Ovary (tissue), 9 donors: Measurements from ENCODE around the gene RFX1. TPM values are rescaled to one million over a fixed set of nuclear protein-coding genes. Genes with fewer than 3 reads are reported as not detected.
"Not testable (repeated sequence)": the region's sequence is repeated elsewhere in the genome, so short reads cannot be mapped to it uniquely, and the experiment has no call there.

Source experiments
- DNase-seq, 5 donors: peaks; one replicate each; pipeline ENCODE4 v3.0.0-alpha.2; 2019 to 2020
- H3K27ac ChIP-seq, 2 donors: fragments of 200-600 bp; one replicate each; pipeline versions ENCODE4 v1.5.1 to v1.8.0; 2019 to 2022
- H3K27me3 ChIP-seq: fragments of 200-600 bp; one replicate; pipeline ENCODE4 v1.8.0; 2022
- H3K36me3 ChIP-seq: fragments of 200-600 bp; sonication (generic); one replicate; pipeline ENCODE4 v1.5.1; 2019
- H3K4me1 ChIP-seq: one replicate; pipeline ENCODE4 v1.8.1; 2013; ENCODE audit warnings: mild to moderate bottlenecking, moderate library complexity; ENCODE audit not compliant: insufficient read depth
- H3K4me3 ChIP-seq: fragments of 200-600 bp; sonication (generic); one replicate; pipeline ENCODE4 v1.5.1; 2017
- H3K9me3 ChIP-seq, 2 donors: fragments of 200-600 bp in 1 of 2; sonication (generic) in 1 of 2; one replicate each; pipeline versions ENCODE4 v1.5.1 to v1.8.1; 2013 to 2019; ENCODE audit warnings: mild to moderate bottlenecking in 1 of 2, moderate library complexity in 1 of 2
- CTCF ChIP-seq, 3 donors: fragments of 450-650 bp in 2 of 3; fragments of 200-600 bp in 1 of 3; IDR thresholded peaks; one replicate each; pipeline versions ENCODE4 v1.5.1 to v1.8.0; 2016 to 2022; ENCODE audit warnings: antibody characterized with exemption in 3 of 3, mild to moderate bottlenecking in 1 of 3
- EP300 ChIP-seq: sonication (generic); formaldehyde crosslinking; IDR thresholded peaks from one replicate; pipeline ENCODE4 v1.6.1; 2017; ENCODE audit warnings: antibody characterized with exemption
- POLR2A ChIP-seq: fragments of 450-650 bp; IDR thresholded peaks from one replicate; pipeline ENCODE4 v1.6.1; 2017; ENCODE audit warnings: antibody characterized with exemption, mild to moderate bottlenecking, moderate library complexity
- WGBS, 3 donors: extraction: QIAGEN DNeasy Blood & Tissue Kit in 1 of 3; methylation state at CpG; one replicate each; pipeline versions ENCODE4 v1.1.5 to v1.1.7; 2013 to 2017; 5-methylcytosine and 5-hydroxymethylcytosine counted together
- intact Hi-C, 4 donors: fragments of 100-400 bp; cut with DNase I; formaldehyde crosslinking; loops; one replicate each; pipeline versions ENCODE4 v1.11.0 to v1.15.1; 2022 to 2023
- polyA plus RNA-seq, 2 donors: library from polyadenylated mRNA; stranded (reverse); fragments of 200-250 nt in 1 of 2; fragments of 350-450 nt in 1 of 2; fragmentation: Illumina TruSeq in 1 of 2; extraction: RNeasy Lipid Tissue Mini Kit (QIAGEN cat#74804) in 1 of 2; gene quantifications; one replicate each; pipeline ENCODE4 v1.2.3, GENCODE V29; 2013 to 2014
- total RNA-seq, 7 donors: library from RNA; depleted of rRNA in 2 of 7; stranded (reverse); fragments of >200 nt in 2 of 7; fragmentation: NEBNext Ultra II Directional in 3 of 7; extraction: Animal tissue kit (Norgen Biotek cat#: 25700) in 3 of 7; gene quantifications; one replicate each; pipeline versions ENCODE4 v1.1.0 to v1.2.4, GENCODE V29; 2016 to 2023
- donor health status: DM: no; HTN: no; CAD: no; lungs with moderate emphysema.
- donor health status: DM: no; HTN: no; CAD: no.
- donor health status: Bipolar disorder and iron deficiency.
- donor health status: DM: yes; HTN: yes; CAD: no.
- donor health status: DM: no; HTN: no; CAD: no.
- donor health status: DM: yes; HTN: yes; CAD: no.

Gene RFX1
- total and polyA plus RNA-seq, 9 donors: 1.2 to 16.1 (median 13.1) TPM

- no peaks in the 10 kb centered on the region for H3K36me3 ChIP-seq
- no peaks in the 10 kb centered on the region for H3K4me1 ChIP-seq
- H3K27ac ChIP-seq: no peak overlapping the region
- no peaks in the 10 kb centered on the region for H3K27me3 ChIP-seq
- no peak for TF ChIP-seq POLR2A
- TF ChIP-seq EP300: no peak
- TF ChIP-seq CTCF (IDR thresholded peaks at IDR 0.05): no peak
- no peaks in the 10 kb centered on the region for H3K9me3 ChIP-seq
- no peak for DNase-seq
- intact Hi-C loops: no loop called here
- 92 to 94% (median 93%) methylated on average over 28 of the region's 28 CpGs for WGBS, 3 donors
- no peak overlapping the region for H3K4me3 ChIP-seq
These were observed 82.7 kb downstream of the RFX1 start for GRCh38 chr19:13923194-13923987.

GRCh38 chr19:13922118-13922517, 84.0 kb downstream of the RFX1 start:
- H3K4me3 ChIP-seq, DNase-seq, H3K27me3 ChIP-seq, H3K36me3 ChIP-seq, H3K9me3 ChIP-seq, H3K27ac ChIP-seq, intact Hi-C loops, H3K4me1 ChIP-seq: not testable (repeated sequence)
- 94 to 97% (median 96%) methylated on average over 6 of the region's 6 CpGs for WGBS, 3 donors

DNA sequence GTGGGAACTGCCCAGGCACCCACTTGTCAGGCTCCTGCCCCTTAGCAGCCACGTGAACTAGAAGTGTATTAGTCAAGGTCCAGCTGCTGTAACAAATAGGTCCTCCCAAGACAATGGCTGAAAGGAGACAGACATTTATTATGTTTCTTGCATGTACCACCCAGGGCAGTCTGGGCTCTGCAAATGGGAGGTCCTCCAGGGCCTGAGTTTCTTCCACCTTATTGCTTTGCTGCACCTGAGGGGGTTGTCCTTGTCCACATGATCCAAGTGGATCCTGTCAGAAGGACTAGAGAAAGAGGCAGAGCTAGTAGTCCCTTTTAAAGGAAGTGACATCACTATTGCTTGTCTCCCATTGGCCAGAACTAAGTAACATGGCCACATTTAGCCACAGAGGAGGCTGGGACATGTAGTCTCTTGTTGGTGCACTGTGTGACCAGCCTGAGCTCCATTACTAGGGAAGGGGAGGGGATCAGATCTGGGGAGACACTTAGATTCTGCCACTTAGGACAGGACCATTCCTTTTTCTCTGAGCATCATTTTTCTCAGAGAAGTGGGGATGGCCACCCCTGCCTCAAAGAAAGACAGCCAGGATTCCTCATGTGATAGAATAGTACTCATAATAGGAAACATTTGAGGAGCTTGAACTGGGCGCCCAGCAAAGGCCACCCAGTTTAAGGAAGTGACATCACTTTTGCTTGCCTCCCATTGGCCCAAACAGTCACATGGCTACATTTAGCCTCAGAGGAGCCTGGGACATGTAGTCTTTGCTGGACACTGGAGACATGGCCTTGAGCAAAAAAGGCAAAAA, 85.0 kb downstream of the RFX1 start:
- no peak overlapping the region for H3K4me3 ChIP-seq
- WGBS, 3 donors: 74 to 84% (median 84%) methylated on average over 2 of the region's 2 CpGs
- H3K27me3 ChIP-seq: no peaks in the 10 kb centered on the region
- no peaks in the 10 kb centered on the region for H3K9me3 ChIP-seq
- TF ChIP-seq CTCF (IDR thresholded peaks at IDR 0.05): no peak
- TF ChIP-seq POLR2A: no peak
- TF ChIP-seq EP300: no peak
- intact Hi-C loops: no loop called here
- no peak for DNase-seq
- H3K4me1 ChIP-seq: no peaks in the 10 kb centered on the region
- no peak overlapping the region for H3K27ac ChIP-seq
- no peaks in the 10 kb centered on the region for H3K36me3 ChIP-seq

DNA sequence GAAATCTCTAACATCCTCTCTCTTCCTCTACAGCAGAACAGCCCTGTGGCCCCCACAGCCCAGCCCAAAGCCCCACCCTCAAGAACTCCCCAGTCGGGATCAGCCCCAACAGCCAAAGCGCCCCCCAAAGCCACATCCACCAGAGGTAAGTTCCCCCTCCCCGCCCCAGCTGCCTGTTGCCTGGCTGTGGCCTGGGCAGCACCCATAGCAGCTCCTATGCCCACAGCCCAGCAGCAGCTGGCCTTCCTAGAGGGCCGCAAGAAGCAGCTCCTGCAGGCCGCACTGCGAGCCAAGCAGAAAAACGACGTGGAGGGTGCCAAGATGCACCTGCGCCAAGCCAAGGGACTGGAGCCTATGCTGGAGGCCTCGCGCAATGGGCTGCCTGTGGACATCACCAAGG, 85.6 kb downstream of the RFX1 start:
- Histone ChIP-seq H3K27ac (no peak overlapping the region), H3K36me3 (no peaks in the 10 kb centered on the region), H3K9me3 (no peaks in the 10 kb centered on the region), H3K4me3 (no peak overlapping the region), H3K27me3 (no peaks in the 10 kb centered on the region), H3K4me1 (no peaks in the 10 kb centered on the region)
- WGBS, 3 donors: 96 to 97% (median 96%) methylated on average over 9 to 11 of the region's 11 CpGs
- TF ChIP-seq CTCF (IDR thresholded peaks at IDR 0.05) (no peak), POLR2A (no peak), EP300 (no peak)
- no peak for DNase-seq
- intact Hi-C loops: no loop called here
